Activated CD8-positive, alpha-beta memory T cell treated with anti-CD3 and anti-CD28 coated beads, Interleukin-2, amount 50 U/mL, for 24 hours (primary cell): ENCODE results near the gene NFATC1.

Source experiments
- DNase-seq: peaks from one replicate; pipeline ENCODE4 v3.0.0-alpha.2; 2020; ENCODE audit errors: extremely low read depth

Gene NFATC1

GRCh38 chr18:79534356-79534755 lies 138.6 kb downstream of the NFATC1 start:
- no peak for DNase-seq

DNA sequence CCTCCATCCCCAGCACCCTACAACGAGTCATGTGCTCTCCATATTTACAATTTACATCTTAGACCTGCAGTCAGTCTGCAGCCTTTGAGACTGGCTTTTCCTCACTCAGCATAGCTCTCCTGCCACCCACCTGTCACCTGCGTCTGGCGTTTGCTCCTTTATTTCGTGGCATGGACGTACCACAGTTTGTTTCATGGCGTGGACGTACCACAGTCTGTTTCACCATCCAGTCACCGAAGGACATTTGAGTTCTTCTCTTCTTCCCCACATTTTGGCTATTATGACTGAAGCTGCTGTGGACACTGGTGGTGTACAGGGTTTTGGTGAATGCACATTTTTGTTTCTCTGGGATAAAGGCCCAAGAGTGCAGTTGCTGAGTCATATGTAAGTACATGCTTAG lies 142.0 kb downstream of the NFATC1 start:
- no peak for DNase-seq

DNA sequence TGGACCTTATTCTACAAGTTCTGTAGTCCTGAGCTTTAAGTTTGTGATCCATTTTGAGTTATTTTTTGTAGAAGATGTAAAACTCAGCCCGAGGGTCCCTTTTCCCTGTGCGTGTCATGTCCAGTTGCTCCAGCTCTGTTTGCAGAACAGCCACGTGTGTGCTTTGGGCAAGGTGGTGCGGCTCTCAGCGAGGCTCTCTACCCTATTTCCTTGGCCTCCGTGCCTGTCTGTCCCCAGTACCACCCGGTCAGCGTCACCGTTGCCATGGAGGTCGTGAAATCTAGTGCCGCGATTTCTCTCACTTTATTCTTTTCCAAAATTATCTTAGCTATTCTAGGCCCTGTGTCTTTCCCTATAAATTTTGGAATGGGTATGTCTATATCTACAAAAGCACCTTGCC lies 142.9 kb downstream of the NFATC1 start:
- DNase-seq: no peak

DNA sequence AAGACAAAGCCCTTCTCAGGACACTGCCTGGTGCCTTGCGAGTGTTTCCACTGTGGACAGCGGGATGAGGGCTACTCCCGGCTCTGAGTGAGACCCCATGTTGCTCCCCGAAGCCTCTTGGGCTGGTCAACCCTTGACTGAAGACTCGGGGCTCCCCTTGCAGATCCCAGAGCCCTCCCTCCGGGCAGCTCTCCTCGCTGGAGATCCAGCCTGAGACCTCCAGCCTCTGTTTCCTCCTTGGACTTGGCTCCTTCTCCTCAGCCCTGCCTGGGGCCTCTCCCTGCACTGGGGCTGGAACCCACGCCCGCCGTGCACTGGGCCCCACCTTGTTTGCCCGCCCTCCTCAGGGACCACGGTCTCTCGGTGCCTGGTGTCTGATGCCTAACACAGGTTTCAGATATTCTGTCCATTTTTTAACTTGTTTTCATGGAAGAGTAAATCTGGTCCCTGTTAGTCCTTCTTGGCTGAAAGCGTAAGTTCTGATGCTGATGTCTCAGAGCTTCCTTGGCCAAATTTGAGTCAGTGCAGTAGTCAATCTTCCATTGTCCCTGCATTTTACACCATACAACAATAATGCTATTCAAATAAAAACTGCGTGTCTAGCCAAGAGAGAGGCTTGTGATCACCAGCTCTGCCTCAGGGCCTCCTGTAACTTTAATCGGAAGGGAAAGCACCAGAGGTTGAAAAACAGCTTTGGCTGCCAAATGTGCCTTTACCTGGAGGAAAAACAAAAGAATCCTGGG lies 144.6 kb downstream of the NFATC1 start:
- DNase-seq: no peak

GRCh38 chr18:79540904-79541282 lies 145.2 kb downstream of the NFATC1 start:
- DNase-seq: no peak

DNA sequence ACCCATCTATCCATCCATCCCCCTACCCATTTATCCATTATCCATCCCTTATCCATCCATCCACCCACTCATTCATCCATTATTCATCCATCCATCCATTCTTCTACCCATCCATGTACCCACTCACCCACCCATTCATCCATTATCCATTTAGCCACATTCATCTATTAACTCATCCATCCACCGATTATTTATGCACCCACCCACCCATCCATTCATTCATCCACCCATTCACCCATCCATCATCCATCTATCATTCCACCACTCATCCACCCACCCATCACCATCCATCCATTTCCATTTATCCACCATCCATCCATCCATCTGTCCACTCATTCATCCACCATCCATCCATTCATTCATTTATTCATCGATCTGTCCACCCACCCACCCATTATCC lies 146.5 kb downstream of the NFATC1 start:
- DNase-seq: no peak

GRCh38 chr18:79542876-79543750 lies 147.4 kb downstream of the NFATC1 start:
- no peak for DNase-seq

- no peak for DNase-seq
These were observed 148.2 kb downstream of the NFATC1 start for GRCh38 chr18:79543861-79544385.

DNA sequence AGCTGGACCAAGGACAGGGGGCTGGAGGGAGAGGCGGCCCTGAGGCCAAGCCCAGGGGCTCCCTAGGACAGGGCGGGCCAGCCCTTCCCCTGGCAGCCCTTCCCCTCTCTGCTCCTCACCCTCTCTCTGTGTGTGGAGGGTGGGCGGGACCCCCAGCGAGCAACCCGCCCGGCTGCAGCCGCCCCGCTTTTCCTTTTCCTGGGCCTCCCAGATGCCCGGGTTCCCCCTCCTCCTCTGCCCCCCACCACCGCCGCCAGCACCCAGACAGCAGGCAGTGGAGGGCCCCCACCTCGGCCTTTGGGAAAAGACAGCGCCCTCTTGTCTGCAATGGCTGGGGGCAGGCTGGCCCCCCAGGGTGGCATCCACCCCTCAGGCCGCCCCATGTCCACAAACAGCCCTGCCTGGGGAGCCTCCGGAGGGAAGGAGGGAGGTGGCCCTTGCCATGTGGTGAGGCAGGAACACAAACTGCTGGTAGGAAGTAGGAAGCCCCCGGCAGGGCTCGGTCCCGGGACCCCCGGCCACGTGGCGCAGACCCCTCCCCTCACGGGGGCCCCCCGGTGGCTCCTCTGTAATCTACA lies 148.7 kb downstream of the NFATC1 start:
- DNase-seq: no peak

DNA sequence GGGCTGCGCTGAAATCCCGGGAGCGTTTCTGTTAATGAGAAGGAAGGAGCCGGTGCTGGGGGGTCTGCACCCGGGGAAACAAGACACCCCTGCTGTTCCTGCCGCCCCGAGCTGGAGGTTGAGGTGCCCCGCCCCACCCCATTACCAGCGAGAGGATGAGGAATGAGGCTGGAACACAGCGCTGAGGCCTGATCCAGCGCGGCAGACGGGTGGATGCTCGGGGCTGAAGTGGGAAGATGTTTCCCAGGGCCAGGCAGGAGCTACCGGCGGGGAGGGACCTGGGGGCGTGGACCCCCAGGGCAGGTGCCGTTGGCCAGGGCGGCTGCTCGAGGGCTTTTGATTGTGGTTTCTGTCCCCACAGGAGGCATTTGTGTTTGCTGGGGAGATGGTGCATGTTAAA lies 149.5 kb downstream of the NFATC1 start:
- DNase-seq: no peak

DNA sequence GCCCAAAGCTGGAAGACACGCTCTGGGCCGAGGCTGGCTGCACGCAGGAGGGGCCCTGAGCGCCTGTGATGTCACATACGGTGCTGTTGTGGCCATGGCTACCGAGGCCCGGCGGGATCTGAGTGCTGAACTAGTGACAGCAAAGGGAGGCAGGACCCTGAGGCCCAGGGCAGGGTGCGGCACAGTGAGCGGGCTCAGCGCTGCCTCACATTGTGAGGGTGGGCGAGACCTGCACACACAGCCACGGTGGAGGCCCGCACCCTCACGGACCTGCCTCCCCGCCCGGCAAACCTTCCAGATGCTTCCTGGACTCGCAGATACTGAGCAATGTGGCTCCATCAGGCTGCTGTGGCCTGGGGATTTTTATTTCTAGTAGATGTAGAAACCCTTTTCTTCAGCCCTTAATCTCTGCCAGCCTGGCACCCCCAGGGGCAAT lies 150.0 kb downstream of the NFATC1 start:
- no peak for DNase-seq

DNA sequence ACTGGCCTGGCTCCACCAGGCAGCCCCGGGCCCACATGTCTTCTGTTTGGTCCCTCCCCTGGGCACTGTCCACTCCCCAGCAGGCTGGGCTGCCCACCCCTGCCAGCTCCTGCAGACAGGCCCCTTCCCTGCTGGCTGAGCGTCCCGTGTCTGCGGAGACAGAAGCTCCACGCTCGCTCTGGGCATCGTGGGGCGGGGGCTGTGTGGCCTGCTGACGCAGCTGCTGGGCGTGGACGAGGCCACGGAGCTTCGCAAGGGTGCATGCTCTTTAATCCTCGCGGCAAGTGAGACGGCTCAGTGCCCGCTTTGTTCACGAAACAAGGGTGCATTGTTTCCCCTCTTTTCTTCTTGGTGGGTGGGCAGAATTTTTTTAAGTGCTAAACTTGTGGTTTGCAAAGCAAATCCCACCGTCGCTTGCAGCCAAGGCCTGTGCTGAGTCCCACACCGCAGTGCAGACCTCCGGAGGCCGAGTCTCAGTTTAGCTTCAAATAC lies 151.1 kb downstream of the NFATC1 start:
- DNase-seq: no peak

- DNase-seq: no peak
These were observed 151.8 kb downstream of the NFATC1 start for GRCh38 chr18:79547413-79548076.

DNA sequence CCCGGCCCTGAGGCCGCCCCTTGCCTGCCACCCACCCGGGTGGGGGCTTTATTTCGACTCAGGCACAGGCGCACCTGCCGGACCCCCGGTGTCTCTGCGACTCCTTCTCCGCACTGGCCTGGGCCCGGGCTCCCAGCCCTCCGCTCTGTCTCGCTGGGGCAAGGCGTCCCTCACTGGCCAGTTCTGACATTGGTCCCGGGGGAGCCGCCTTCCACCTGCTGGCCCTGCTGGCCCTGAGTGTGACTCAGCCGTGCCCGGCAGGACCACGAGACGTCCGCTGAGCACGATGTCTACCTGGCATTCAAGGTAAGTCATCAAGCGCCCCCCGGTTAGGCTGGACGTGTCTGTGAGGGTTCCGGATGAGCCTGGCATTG lies 152.3 kb downstream of the NFATC1 start:
- DNase-seq: no peak

- no peak for DNase-seq
These were observed 152.9 kb downstream of the NFATC1 start for GRCh38 chr18:79548621-79548985.

DNA sequence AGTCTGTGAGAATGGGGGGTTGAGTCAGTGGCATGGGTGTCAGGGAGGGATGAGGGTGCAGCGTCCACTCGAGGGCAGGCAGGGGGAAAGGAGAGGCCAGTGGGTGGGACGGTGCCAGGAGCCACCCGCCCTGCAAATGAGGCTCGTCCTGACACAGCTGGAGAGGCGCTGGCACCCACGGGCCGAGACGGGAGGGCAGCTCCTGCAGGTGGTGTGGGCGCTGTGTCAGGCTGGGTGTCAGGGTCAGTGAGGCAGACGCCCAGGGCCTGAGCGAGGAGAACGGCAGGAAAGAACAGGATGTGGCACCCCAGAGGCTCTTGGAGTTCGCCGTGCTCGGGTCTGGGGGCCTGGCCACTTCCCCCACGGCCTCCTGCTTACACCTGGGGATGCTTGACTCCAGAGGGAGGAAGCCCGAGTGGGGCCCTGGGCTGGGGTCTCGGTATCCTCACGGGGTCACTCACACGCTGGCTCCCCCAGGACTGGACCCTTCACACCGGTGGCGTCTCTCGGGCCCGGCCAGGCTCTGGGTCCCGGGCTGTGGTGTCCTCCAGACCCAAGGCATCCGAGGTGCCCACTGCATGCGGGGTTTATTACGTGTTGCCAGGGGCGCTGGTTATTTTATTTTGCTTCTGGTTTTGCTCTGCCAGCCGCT lies 153.4 kb downstream of the NFATC1 start:
- no peak for DNase-seq

DNA sequence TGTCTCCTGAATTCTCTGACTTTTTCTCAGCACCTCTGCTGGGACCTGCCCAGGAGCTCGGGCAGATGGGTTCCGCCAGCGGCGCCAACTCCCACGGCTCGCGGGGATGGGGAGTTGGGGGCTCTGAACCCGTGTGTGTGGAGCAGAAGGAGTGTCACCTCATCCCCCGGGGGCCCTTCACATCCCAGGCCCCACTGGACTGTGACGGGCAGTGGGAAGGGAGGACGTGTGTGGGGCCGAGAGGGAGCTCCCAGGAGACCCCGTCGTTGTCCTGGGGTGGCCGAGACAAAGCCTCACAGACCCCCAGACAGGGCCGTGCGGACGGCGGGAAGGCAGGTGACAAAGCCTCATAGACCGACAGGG lies 153.9 kb downstream of the NFATC1 start:
- no peak for DNase-seq

DNA sequence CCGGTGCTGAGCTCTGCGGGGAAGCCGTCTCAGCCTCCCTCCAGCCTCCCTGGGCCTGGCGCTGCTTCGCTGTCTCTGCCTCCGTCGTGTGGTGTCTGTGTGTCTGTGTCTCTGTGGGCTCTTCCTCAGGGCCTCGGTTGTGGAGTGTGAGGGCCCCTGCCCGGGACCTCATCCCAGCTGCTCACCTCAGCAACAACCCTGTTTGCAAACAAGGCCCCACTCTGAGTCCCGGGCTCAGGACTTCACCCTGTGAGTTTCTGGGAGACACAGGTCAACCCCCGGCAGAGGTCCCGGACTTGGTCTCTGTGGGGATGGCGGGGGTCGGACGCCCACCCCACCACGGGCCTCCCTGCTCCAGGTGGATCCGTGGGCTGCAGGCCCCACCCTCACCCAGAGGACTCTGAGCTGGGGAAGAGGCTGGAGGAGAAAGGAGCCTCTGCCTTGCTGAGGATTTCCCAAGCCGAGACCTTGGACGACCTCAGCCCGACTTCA lies 156.5 kb downstream of the NFATC1 start:
- DNase-seq: no peak

- no peak for DNase-seq
These were observed 157.0 kb downstream of the NFATC1 start for GRCh38 chr18:79552696-79553095.

GRCh38 chr18:79553154-79553553 lies 157.4 kb downstream of the NFATC1 start:
- no peak for DNase-seq

DNA sequence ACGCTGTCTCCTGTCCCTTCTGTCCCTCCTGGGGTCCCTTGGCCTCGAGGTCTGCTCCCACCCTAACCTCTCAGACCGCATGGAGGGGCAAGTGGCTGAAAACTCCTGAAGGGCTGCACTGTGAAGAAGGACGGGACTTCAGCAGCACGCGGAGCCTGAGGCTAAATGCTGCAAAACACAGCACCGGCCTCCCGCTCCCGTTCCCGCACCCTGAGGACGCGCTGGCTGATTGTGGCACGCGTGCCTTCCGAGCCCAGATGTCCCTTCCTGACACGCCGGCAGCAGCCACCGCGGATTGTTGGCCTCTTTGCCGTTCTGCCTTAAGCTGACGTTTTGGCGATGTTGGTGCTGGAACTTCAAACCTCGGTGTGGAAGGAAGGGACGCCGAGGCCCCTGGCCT lies 158.0 kb downstream of the NFATC1 start:
- DNase-seq: no peak
